K562 (cell line): ENCODE data around the gene ATP13A4. TPM values are rescaled to one million over a fixed set of nuclear protein-coding genes. Genes with fewer than 3 reads are reported as not detected.

Experiments used
- ATAC-seq: fragments of 200-7000 bp; cut with Tn5 transposase; 3 replicates; pipeline ENCODE4 v1.9.1; 2020; ENCODE audit warnings: moderate library complexity
- BruUV-seq: library from RNA; stranded (reverse); fragments of 400-500 nt; replicated peaks from 2 replicates; lab custom pipeline; 2021; lab: Mats Ljungman, UMichigan
- CTCF ChIA-PET: fragments of 300-600 bp; formaldehyde crosslinking; extraction: SDS; loops from one replicate; lab custom pipeline; 2021; ENCODE audit warnings: low intra/inter-chr PET ratio; lab: Yijun Ruan, JAX
- POLR2A ChIA-PET: fragments of 300-600, 350-650 bp; sonication (Branson Sonifier 250); formaldehyde crosslinking; extraction: SDS; loops from one replicate; lab custom pipeline; 2021; ENCODE audit warnings: antibody characterized with exemption, inconsistent platforms; lab: Yijun Ruan, JAX
- DNase-seq, 4 experiments: peaks; one replicate each; pipeline versions ENCODE4 v3.0.0 to v3.0.0-alpha.2; 2011 to 2018; ENCODE audit warnings: low spot score in 3 of 4, mixed read lengths in 3 of 4; ENCODE audit errors: extremely low read depth in 1 of 4
- FAIRE-seq: peaks from 2 replicates; lab custom pipeline; 2011; peaks lifted over from hg19 to GRCh38; lab: Jason Lieb, UNC
- H2AFZ ChIP-seq: 2 replicates; pipeline ENCODE4 v1.6.0; 2011; ENCODE audit warnings: low read depth, low read length, control low read depth, inconsistent platforms
- H3K27ac ChIP-seq: fragments of 200-600 bp; 3 replicates; pipeline ENCODE4 v1.8.0; 2011; ENCODE audit warnings: low read depth, mild to moderate bottlenecking, control low read depth, inconsistent platforms, low read length, moderate library complexity, mixed read lengths; ENCODE audit errors: extremely low read depth
- H3K27me3 ChIP-seq, 2 experiments: fragments of 300-600 bp in 1 of 2; 2 replicates in 1 of 2; 3 replicates in 1 of 2; pipeline versions ENCODE4 v1.6.0 to v1.8.0; 2011; ENCODE audit warnings: inconsistent platforms in 2 of 2, low read length in 2 of 2, mild to moderate bottlenecking in 1 of 2, mixed read lengths in 1 of 2, moderate library complexity in 1 of 2; ENCODE audit not compliant: control insufficient read depth in 2 of 2, insufficient read depth in 2 of 2
- H3K36me3 ChIP-seq: fragments of 300-600 bp; 3 replicates; pipeline ENCODE4 v1.8.0; 2011; ENCODE audit warnings: mild to moderate bottlenecking, low read length, inconsistent platforms; ENCODE audit not compliant: control insufficient read depth, insufficient read depth
- H3K4me1 ChIP-seq, 2 experiments: fragments of 200-600 bp in 1 of 2; replicated peaks in 1 of 2; 2 replicates in 1 of 2; 3 replicates in 1 of 2; pipeline versions ENCODE4 v1.5.1 to v1.8.0; 2011; ENCODE audit warnings: inconsistent platforms in 2 of 2, low read length in 2 of 2, mild to moderate bottlenecking in 1 of 2, mixed read lengths in 1 of 2, moderate library complexity in 1 of 2; ENCODE audit not compliant: control insufficient read depth in 2 of 2, insufficient read depth in 2 of 2
- H3K4me2 ChIP-seq: 2 replicates; pipeline ENCODE4 v1.6.1; 2011; ENCODE audit warnings: low read length, control low read depth, inconsistent platforms, mixed read lengths; ENCODE audit not compliant: insufficient read depth
- H3K4me3 ChIP-seq: fragments of 200-600 bp; sonication (generic), shearing (Covaris generic); 2 replicates; pipeline ENCODE4 v1.5.1; 2016; ENCODE audit warnings: control low read depth, inconsistent platforms
- H3K79me2 ChIP-seq: fragments of 200-600 bp; 3 replicates; pipeline ENCODE4 v1.8.0; 2011; ENCODE audit warnings: low read length, inconsistent platforms; ENCODE audit not compliant: control insufficient read depth, insufficient read depth
- H3K9ac ChIP-seq, 2 experiments: 2 replicates each; pipeline versions ENCODE4 v1.6.0 to v1.6.1; 2011; ENCODE audit warnings: low read depth in 2 of 2, low read length in 2 of 2, control low read depth in 1 of 2, inconsistent platforms in 1 of 2, mild to moderate bottlenecking in 1 of 2, mixed read lengths in 1 of 2; ENCODE audit not compliant: insufficient read depth in 1 of 2
- H3K9me1 ChIP-seq: one replicate; pipeline ENCODE4 v1.6.0; 2011; ENCODE audit warnings: inconsistent platforms, mild to moderate bottlenecking, low read length, moderate library complexity; ENCODE audit not compliant: control insufficient read depth, insufficient read depth
- H3K9me3 ChIP-seq: replicated peaks from 2 replicates; pipeline ENCODE4 v1.5.1; 2011; ENCODE audit warnings: low read depth, low read length, inconsistent platforms; ENCODE audit not compliant: control insufficient read depth, insufficient read depth
- H4K20me1 ChIP-seq: replicated peaks from 2 replicates; pipeline ENCODE4 v1.6.1; 2011; ENCODE audit warnings: low read length, inconsistent platforms, mixed read lengths; ENCODE audit not compliant: control insufficient read depth, insufficient read depth
- ARHGAP35 ChIP-seq: fragments of 450-650 bp; IDR thresholded peaks from 2 replicates; pipeline ENCODE4 v1.6.1; 2018; ENCODE audit not compliant: partially characterized antibody
- NCOR1 ChIP-seq: fragments of 450-650 bp; IDR thresholded peaks from 2 replicates; pipeline ENCODE4 v1.6.1; 2016; ENCODE audit warnings: mild to moderate bottlenecking, moderate library complexity
- PRMT5 ChIP-seq: sonication (generic); formaldehyde crosslinking; IDR thresholded peaks from 2 replicates; pipeline ENCODE4 v1.5.0; 2020; ENCODE audit warnings: missing genetic modification reagents
- PURB ChIP-seq: sonication (generic); formaldehyde crosslinking; IDR thresholded peaks from 2 replicates; pipeline ENCODE4 v1.9.0; 2021; ENCODE audit warnings: low read depth, mild to moderate bottlenecking, missing genetic modification reagents
- TCFL5 ChIP-seq: fragments of 250-450 bp; sonication (Bioruptor Pico); conservative IDR thresholded peaks from 2 replicates; pipeline ENCODE4 v1.6.1; 2021; ENCODE audit warnings: mild to moderate bottlenecking, moderate library complexity, matching md5 sums
- XRCC3 ChIP-seq: fragments of 450-650 bp; IDR thresholded peaks from 2 replicates; pipeline ENCODE4 v1.6.1; 2017; ENCODE audit warnings: mild to moderate bottlenecking, moderate library complexity
- WGBS: fragments of 100-300 bp; shearing (Covaris generic); methylation state at CpG from one replicate; pipeline ENCODE4 v1.1.6; 2016; ENCODE audit warnings: low coverage, mixed read lengths; ENCODE audit not compliant: insufficient coverage; ENCODE audit errors: missing lambda C conversion rate; 5-methylcytosine and 5-hydroxymethylcytosine counted together
- in situ Hi-C: fragments of 300-500 bp; cut with MboI; formaldehyde crosslinking; loops from 4 replicates; pipeline ENCODE4 v1.15.0; 2018; ENCODE audit warnings: inconsistent platforms, mixed read lengths
- intact Hi-C: fragments of 100-400 bp; cut with micrococcal nuclease; formaldehyde crosslinking; loops from 2 replicates; pipeline ENCODE4 v1.14.2; 2022
- polyA plus RNA-seq, 8 experiments: library from polyadenylated mRNA; depleted of rRNA in 4 of 8; stranded (reverse) in 5 of 8; unstranded in 3 of 8; fragments of >200 nt; fragmentation: Nextera tagmentation in 2 of 8; fragmentation: Illumina TruSeq in 1 of 8; extraction: Ambion mirVana in 2 of 8; extraction: Trizol in 1 of 8; gene quantifications; 2 replicates each; pipeline versions ENCODE4 v1.2.1 to v1.2.3, GENCODE V29; 2011 to 2014; ENCODE audit warnings: inconsistent platforms in 1 of 8, missing spikeins in 1 of 8
- total RNA-seq, 7 experiments: library from RNA; depleted of rRNA in 6 of 7; stranded (reverse); fragments of >200 nt in 6 of 7; fragmentation: Illumina TruSeq in 2 of 7; extraction: Trizol in 2 of 7; gene quantifications; 2 replicates each; pipeline versions ENCODE4 v1.2.1 to v1.2.3, GENCODE V29; 2011 to 2021; ENCODE audit warnings: low replicate concordance in 1 of 7
- TF ChIP-seq, protein P1 (sequence below): fragments of 450-650 bp; IDR thresholded peaks from 2 replicates; pipeline ENCODE4 v1.6.1; 2016; ENCODE audit warnings: low read depth
- TF ChIP-seq, protein P2 (sequence below): fragments of 450-650 bp; IDR thresholded peaks from 2 replicates; pipeline ENCODE4 v1.6.1; 2016; ENCODE audit warnings: missing biosample characterization, missing genetic modification characterization
- TF ChIP-seq, protein P3 (sequence below): sonication (generic); formaldehyde crosslinking; IDR thresholded peaks from 2 replicates; pipeline ENCODE4 v1.4.0; 2020; ENCODE audit warnings: mild to moderate bottlenecking, missing genetic modification reagents

Gene ATP13A4
- total and polyA plus RNA-seq, 9 of the 15 experiments (the other 6 are each of a cell fraction or from before 2014, with no cell fraction given), result 0.03 to 0.14 (median 0.07) TPM; not detected in 6

DNA sequence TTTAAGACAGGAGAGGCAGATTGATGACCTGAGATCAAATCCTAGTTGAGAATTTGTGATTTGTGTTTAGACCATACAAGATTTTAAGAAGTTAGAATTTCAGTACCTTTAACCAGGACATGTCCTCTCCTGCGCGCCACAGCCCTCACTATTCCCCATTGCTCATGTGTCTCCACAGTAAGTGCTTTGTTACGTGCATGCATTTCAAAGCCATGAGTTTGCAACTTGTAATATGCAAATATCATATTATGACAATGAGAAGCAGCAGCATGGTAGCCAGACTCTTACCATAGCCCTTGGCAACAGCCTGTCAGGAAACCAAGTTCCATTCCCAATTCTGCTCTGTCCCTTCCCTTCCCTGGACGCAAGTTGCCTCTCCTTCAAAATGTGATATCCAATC lies 102.8 kb downstream of the ATP13A4 start:
- Histone ChIP-seq H3K36me3 (no peaks in the 10 kb centered on the region), H3K9me3 (no peaks in the 10 kb centered on the region), H2AFZ (no peak overlapping the region), H3K27me3 (no peaks in the 10 kb centered on the region), H3K9me1 (no peaks in the 10 kb centered on the region), H4K20me1 (no peaks in the 10 kb centered on the region), H3K27ac (no peak overlapping the region), H3K4me3 (no peak overlapping the region), H3K4me2 (no peak overlapping the region), H3K79me2 (no peaks in the 10 kb centered on the region), H3K9ac (no peak overlapping the region), H3K4me1 (no peaks in the 10 kb centered on the region)
- no TSS peak for BruUV-seq
- in situ Hi-C loops, result no loop called here
- CTCF ChIA-PET, result interaction anchor here (1.2 kb wide), 1 partner anchor 10 kb away, joined by 3 read pairs; no protein-coding TSS in a partner anchor
- DNase-seq, result no peak
- WGBS, result 0% methylated on average over 4 of the region's 4 CpGs
- FAIRE-seq, result no peak
- no peak for ATAC-seq
- POLR2A ChIA-PET, result no interaction called here
- intact Hi-C loops, result no loop called here
- no peak for TF ChIP-seq TCFL5 (CRISPR knock-in tag)
- no peak for TF ChIP-seq ARHGAP35
- TF ChIP-seq, protein P1, sequence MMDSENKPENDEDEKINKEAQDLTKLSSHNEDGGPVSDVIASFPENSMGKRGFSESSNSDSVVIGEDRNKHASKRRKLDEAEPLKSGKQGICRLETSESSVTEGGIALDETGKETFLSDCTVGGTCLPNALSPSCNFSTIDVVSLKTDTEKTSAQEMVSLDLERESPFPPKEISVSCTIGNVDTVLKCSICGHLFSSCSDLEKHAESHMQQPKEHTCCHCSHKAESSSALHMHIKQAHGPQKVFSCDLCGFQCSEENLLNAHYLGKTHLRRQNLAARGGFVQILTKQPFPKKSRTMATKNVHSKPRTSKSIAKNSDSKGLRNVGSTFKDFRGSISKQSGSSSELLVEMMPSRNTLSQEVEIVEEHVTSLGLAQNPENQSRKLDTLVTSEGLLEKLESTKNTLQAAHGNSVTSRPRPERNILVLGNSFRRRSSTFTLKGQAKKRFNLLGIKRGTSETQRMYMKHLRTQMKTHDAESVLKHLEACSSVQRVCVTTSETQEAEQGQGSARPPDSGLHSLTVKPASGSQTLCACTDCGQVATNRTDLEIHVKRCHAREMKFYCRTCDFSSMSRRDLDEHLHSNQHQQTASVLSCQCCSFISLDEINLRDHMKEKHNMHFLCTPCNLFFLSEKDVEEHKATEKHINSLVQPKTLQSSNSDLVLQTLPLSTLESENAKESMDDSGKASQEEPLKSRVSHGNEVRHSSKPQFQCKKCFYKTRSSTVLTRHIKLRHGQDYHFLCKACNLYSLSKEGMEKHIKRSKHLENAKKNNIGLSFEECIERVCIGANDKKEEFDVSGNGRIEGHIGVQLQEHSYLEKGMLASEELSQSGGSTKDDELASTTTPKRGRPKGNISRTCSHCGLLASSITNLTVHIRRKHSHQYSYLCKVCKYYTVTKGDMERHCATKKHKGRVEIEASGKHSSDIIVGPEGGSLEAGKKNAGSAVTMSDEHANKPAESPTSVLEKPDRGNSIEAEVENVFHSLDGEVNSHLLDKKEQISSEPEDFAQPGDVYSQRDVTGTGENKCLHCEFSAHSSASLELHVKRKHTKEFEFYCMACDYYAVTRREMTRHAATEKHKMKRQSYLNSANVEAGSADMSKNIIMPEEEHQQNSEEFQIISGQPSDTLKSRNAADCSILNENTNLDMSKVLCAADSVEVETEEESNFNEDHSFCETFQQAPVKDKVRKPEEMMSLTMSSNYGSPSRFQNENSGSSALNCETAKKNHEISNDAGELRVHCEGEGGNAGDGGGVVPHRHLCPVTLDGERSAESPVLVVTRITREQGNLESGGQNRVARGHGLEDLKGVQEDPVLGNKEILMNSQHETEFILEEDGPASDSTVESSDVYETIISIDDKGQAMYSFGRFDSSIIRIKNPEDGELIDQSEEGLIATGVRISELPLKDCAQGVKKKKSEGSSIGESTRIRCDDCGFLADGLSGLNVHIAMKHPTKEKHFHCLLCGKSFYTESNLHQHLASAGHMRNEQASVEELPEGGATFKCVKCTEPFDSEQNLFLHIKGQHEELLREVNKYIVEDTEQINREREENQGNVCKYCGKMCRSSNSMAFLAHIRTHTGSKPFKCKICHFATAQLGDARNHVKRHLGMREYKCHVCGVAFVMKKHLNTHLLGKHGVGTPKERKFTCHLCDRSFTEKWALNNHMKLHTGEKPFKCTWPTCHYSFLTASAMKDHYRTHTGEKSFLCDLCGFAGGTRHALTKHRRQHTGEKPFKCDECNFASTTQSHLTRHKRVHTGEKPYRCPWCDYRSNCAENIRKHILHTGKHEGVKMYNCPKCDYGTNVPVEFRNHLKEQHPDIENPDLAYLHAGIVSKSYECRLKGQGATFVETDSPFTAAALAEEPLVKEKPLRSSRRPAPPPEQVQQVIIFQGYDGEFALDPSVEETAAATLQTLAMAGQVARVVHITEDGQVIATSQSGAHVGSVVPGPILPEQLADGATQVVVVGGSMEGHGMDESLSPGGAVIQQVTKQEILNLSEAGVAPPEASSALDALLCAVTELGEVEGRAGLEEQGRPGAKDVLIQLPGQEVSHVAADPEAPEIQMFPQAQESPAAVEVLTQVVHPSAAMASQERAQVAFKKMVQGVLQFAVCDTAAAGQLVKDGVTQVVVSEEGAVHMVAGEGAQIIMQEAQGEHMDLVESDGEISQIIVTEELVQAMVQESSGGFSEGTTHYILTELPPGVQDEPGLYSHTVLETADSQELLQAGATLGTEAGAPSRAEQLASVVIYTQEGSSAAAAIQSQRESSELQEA, result no peak
- TF ChIP-seq, protein P2, sequence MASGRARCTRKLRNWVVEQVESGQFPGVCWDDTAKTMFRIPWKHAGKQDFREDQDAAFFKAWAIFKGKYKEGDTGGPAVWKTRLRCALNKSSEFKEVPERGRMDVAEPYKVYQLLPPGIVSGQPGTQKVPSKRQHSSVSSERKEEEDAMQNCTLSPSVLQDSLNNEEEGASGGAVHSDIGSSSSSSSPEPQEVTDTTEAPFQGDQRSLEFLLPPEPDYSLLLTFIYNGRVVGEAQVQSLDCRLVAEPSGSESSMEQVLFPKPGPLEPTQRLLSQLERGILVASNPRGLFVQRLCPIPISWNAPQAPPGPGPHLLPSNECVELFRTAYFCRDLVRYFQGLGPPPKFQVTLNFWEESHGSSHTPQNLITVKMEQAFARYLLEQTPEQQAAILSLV (tag), result no peak
- no peak for TF ChIP-seq PRMT5
- TF ChIP-seq XRCC3, result no peak
- no peak for TF ChIP-seq NCOR1
- no peak for TF ChIP-seq PURB (CRISPR knock-in tag)
- TF ChIP-seq, protein P3, sequence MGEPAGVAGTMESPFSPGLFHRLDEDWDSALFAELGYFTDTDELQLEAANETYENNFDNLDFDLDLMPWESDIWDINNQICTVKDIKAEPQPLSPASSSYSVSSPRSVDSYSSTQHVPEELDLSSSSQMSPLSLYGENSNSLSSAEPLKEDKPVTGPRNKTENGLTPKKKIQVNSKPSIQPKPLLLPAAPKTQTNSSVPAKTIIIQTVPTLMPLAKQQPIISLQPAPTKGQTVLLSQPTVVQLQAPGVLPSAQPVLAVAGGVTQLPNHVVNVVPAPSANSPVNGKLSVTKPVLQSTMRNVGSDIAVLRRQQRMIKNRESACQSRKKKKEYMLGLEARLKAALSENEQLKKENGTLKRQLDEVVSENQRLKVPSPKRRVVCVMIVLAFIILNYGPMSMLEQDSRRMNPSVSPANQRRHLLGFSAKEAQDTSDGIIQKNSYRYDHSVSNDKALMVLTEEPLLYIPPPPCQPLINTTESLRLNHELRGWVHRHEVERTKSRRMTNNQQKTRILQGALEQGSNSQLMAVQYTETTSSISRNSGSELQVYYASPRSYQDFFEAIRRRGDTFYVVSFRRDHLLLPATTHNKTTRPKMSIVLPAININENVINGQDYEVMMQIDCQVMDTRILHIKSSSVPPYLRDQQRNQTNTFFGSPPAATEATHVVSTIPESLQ, result no peak
